GM12878 (cell line): Measurements from ENCODE around the gene CORO1C. TPM values are rescaled to one million over a fixed set of nuclear protein-coding genes. Genes with fewer than 3 reads are reported as not detected.
A peak's percentile ranks its signal among the peaks of the same experiment; 100 is the strongest.

ENCODE experiments used
- ATF2 ChIP-seq: IDR thresholded peaks from 2 replicates; pipeline ENCODE4 v1.6.1; 2012; ENCODE audit warnings: low read length, inconsistent platforms
- BCL11A ChIP-seq: IDR thresholded peaks from 2 replicates; pipeline ENCODE4 v1.6.1; 2011; ENCODE audit warnings: low read depth, low read length
- BMI1 ChIP-seq: fragments of 450-650 bp; IDR thresholded peaks from 2 replicates; pipeline ENCODE4 v1.6.1; 2016; ENCODE audit warnings: mild to moderate bottlenecking, moderate library complexity, borderline replicate concordance
- CREB1 ChIP-seq: IDR thresholded peaks from 2 replicates; pipeline ENCODE4 v1.6.1; 2012; ENCODE audit warnings: low read depth, mild to moderate bottlenecking, inconsistent platforms
- EED ChIP-seq: sonication (generic); IDR thresholded peaks from 2 replicates; pipeline ENCODE4 v1.6.1; 2016; ENCODE audit warnings: antibody characterized with exemption, low read depth
- FOXM1 ChIP-seq: IDR thresholded peaks from 2 replicates; pipeline ENCODE4 v1.6.1; 2012; ENCODE audit warnings: low read depth, mild to moderate bottlenecking, inconsistent platforms, low read length, moderate library complexity
- GATAD2B ChIP-seq: fragments of 450-650 bp; conservative IDR thresholded peaks from 2 replicates; pipeline ENCODE4 v1.6.1; 2017; ENCODE audit warnings: low read depth, mild to moderate bottlenecking, moderate library complexity
- HDAC2 ChIP-seq: fragments of 200-600 bp; sonication (generic); IDR thresholded peaks from 2 replicates; pipeline ENCODE4 v1.6.1; 2017
- HDAC6 ChIP-seq: fragments of 200-600 bp; sonication (generic); IDR thresholded peaks from one replicate; pipeline ENCODE4 v1.8.0; 2017; ENCODE audit warnings: antibody characterized with exemption; ENCODE audit not compliant: unreplicated experiment
- IKZF2 ChIP-seq, 2 experiments: fragments of 450-650 bp; IDR thresholded peaks; 2 replicates each; pipeline ENCODE4 v1.6.1; 2017; ENCODE audit warnings: mild to moderate bottlenecking in 2 of 2, moderate library complexity in 2 of 2
- LARP7 ChIP-seq: fragments of 450-650 bp; IDR thresholded peaks from 2 replicates; pipeline ENCODE4 v1.6.1; 2017; ENCODE audit warnings: mild to moderate bottlenecking
- MEF2A ChIP-seq: IDR thresholded peaks from 2 replicates; pipeline ENCODE4 v1.6.1; 2011; ENCODE audit warnings: low read depth, mild to moderate bottlenecking, low read length, moderate library complexity; ENCODE audit not compliant: insufficient read depth
- MEF2B ChIP-seq: fragments of 450-650 bp; IDR thresholded peaks from 2 replicates; pipeline ENCODE4 v1.6.1; 2018; ENCODE audit warnings: mild to moderate bottlenecking, moderate library complexity; ENCODE audit not compliant: partially characterized antibody, poor library complexity, severe bottlenecking
- MXI1 ChIP-seq: fragments of 150-350 bp; IDR thresholded peaks from 2 replicates; pipeline ENCODE4 v1.6.1; 2011; ENCODE audit warnings: low read depth, mild to moderate bottlenecking, inconsistent platforms, low read length, improper control_type of control experiment
- NFIC ChIP-seq: IDR thresholded peaks from 2 replicates; pipeline ENCODE4 v1.6.1; 2012; ENCODE audit warnings: low read depth, mild to moderate bottlenecking, inconsistent platforms, low read length, moderate library complexity
- PAX5 ChIP-seq: IDR thresholded peaks from 2 replicates; pipeline ENCODE4 v1.6.1; 2011; ENCODE audit warnings: low read depth, low read length, borderline replicate concordance
- RCOR1 ChIP-seq: conservative IDR thresholded peaks from 2 replicates; pipeline ENCODE4 v1.6.1; 2012; ENCODE audit warnings: low read depth, low read length, improper control_type of control experiment
- REST ChIP-seq: IDR thresholded peaks from 2 replicates; pipeline ENCODE4 v1.6.1; 2012; ENCODE audit warnings: mild to moderate bottlenecking, low read depth, low read length
- TBL1XR1 ChIP-seq: IDR thresholded peaks from 2 replicates; pipeline ENCODE4 v1.6.1; 2012; ENCODE audit warnings: low read depth, low read length, improper control_type of control experiment
- TCF12 ChIP-seq: IDR thresholded peaks from 2 replicates; pipeline ENCODE4 v1.6.1; 2011; ENCODE audit warnings: low read depth, mild to moderate bottlenecking, low read length
- TCF3 ChIP-seq: IDR thresholded peaks from 2 replicates; pipeline ENCODE4 v1.6.1; 2012; ENCODE audit warnings: low read depth, mild to moderate bottlenecking, low read length, borderline replicate concordance; ENCODE audit not compliant: insufficient read depth
- ZBTB11 ChIP-seq: fragments of 450-650 bp; formaldehyde crosslinking; IDR thresholded peaks from 2 replicates; pipeline ENCODE4 v1.5.0; 2022; ENCODE audit warnings: mild to moderate bottlenecking, missing genetic modification characterization
- ZNF207 ChIP-seq: fragments of 450-650 bp; IDR thresholded peaks from 2 replicates; pipeline ENCODE4 v1.6.1; 2014; ENCODE audit warnings: antibody characterized with exemption, mild to moderate bottlenecking, borderline replicate concordance
- ZSCAN29 ChIP-seq: fragments of 450-650 bp; IDR thresholded peaks from 2 replicates; pipeline ENCODE4 v1.6.1; 2017; ENCODE audit warnings: mild to moderate bottlenecking, moderate library complexity
- polyA plus RNA-seq, 11 experiments: library from polyadenylated mRNA; depleted of rRNA in 4 of 11; unstranded in 6 of 11; stranded (reverse) in 5 of 11; fragments of >200 nt; fragmentation: Nextera tagmentation in 4 of 11; fragmentation: Illumina TruSeq in 1 of 11; extraction: Ambion mirVana in 4 of 11; extraction: Trizol in 1 of 11; gene quantifications; 1 replicate in 1 of 11; 2 replicates in 10 of 11; pipeline versions ENCODE4 v1.2.1 to v1.2.3, GENCODE V29; 2011 to 2016; ENCODE audit warnings: inconsistent platforms in 2 of 11, missing spikeins in 2 of 11, low read depth in 1 of 11
- total RNA-seq, 4 experiments: library from RNA; depleted of rRNA in 3 of 4; stranded (reverse); fragments of >200 nt in 3 of 4; fragmentation: Illumina TruSeq in 1 of 4; extraction: Trizol in 1 of 4; gene quantifications; 2 replicates each; pipeline versions ENCODE4 v1.2.1 to v1.2.3, GENCODE V29; 2013 to 2021

CORO1C gene
- total and polyA plus RNA-seq, 10 of the 15 experiments (the other 5 are each of a cell fraction or from before 2014, with no cell fraction given), result 52.7 to 254 (median 171) TPM

GRCh38 chr12:108609537-108610335, 121.6 kb downstream of the CORO1C start (continued):
- TF ChIP-seq CREB1 (no peak), GATAD2B (no peak), HDAC2 (no peak), ZNF207 (no peak), TCF12 (peak; percentile 97), LARP7 (no peak), ATF2 (0 out of 2 replicates have a peak, but pooled peaks have one; percentile 46), RCOR1 (no peak), HDAC6 (no peak), NFIC (peak; percentile 65), MEF2B (no peak), IKZF2 (IDR thresholded peaks at IDR 0.05) (no peak), PAX5 (peak; percentile 84; the same call in 1 of the 2 replicates), BCL11A (no peak), EED (peak; percentile 71), TCF3 (peak; percentile 98), ZSCAN29 (no peak), MEF2A (peak; percentile 65; the same call in 1 of the 2 replicates), BMI1 (no peak), REST (no peak), TBL1XR1 (no peak), FOXM1 (peak; percentile 79), ZBTB11 (no peak), MXI1 (no peak)
